ENCODE measurements around the gene MMP2.

Gene MMP2

GRCh38 chr16:55469821-55470532, 9.0 kb upstream of the MMP2 start:
- no peak for DNase-seq

- no peak for DNase-seq
Measured at GRCh38 chr16:55470533-55471371, 8.2 kb upstream of the MMP2 start.

- no peak for DNase-seq
Measured at GRCh38 chr16:55471448-55472097, 7.4 kb upstream of the MMP2 start.

DNA sequence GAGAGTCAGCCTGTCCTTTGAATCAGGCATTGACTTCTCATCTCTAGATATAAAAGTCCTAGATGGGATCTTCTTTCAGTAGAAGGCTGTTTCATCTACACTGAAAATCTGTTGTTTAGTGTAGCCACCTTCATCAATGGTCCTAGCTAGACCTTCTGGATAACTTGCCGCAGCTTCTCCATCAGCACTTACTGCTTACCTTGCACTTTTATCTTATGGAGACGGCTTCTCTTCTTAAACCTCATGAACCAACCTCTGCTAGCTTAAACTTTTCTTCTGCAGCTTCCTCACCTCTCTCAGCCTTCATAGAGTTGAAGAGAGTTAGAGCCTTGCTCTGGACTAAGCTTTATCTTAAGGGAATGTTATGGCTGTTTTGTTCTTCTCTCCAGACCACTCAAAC, 5.4 kb upstream of the MMP2 start:
- DNase-seq, result no peak

DNA sequence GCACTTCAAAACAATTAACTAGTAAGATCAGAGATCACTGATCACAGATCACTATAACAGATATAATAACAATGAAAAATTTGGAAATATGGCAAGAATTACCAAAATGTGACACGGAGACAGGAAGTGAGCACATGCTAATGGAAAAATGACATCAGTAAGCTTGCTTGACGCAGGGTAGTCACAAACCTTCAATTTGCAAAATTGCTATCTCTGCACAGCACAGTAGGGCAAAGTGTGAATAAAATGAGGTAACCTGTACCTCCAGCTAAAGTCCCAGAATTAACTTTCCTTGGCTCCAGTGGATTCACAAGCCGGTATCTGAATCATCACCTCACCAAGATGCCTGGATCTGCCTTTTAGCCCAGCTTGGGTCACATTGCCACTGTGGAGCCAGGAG, 4.2 kb upstream of the MMP2 start:
- DNase-seq, result no peak

DNA sequence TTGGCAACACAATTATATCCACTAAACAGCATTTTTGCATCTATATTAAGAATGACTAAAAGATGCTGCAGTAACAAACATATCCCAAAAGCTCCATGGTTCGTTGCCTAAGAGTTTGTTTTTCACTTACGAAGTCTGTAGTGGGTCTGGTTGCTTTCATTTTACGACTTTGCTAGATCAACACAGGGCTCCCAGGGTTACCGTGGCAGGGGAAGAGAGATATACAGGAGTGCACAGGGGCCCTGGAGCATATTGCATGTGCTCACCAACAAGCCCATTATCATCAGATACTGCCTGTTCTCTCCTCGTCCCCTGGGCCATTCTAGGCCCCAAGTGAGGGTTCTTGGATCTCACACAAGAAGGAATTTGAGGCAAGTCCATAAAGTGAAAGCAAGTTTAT, 3.1 kb upstream of the MMP2 start:
- no peak for DNase-seq

GRCh38 chr16:55476625-55477533, 2.1 kb upstream of the MMP2 start:
- DNase-seq, result no peak

DNA sequence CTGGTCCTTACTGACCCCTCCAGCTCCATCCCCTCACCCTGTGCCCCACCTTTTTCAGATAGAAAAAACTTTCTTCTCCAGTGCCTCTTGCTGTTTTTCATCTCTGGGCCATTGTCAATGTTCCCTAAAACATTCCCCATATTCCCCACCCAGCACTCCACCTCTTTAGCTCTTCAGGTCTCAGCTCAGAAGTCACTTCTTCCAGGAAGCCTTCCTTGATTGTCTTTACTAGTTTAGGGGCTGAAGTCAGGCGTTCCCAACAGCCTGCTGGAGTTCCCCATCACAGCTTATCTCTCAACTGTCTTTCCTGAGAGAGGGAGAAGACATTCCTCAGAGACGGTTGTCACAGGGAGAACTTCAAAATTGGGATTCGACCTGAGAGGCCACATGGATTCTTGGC, 1.3 kb upstream of the MMP2 start:
- no peak for DNase-seq

GRCh38 chr16:55479430-55480140, 587 bp downstream of the MMP2 start:
- no peak for DNase-seq

DNA sequence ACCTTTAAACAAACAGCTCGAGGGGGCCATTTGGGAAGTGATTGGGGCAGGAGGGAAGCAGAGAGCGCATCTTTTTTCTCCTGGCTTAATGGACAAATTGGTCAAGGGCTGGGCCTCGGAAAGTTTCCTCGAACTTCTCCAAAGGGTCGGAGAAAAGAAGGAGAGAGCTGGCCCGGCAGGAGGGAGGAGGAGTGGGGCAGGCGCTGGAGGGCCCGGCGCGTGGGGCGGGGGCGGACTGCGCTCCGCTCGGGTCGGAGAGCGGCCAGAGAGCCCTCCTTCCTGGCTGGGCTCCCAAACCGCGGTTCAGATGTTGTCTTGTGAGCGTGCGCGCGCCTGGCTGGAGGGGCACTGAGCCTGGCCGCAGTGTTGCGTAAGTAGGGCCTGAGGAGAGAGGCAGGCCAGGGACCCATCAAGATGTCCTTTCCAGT, 1.2 kb downstream of the MMP2 start:
- DNase-seq, result no peak

- DNase-seq, result no peak
Measured at GRCh38 chr16:55481023-55481422, 2.0 kb downstream of the MMP2 start.

DNA sequence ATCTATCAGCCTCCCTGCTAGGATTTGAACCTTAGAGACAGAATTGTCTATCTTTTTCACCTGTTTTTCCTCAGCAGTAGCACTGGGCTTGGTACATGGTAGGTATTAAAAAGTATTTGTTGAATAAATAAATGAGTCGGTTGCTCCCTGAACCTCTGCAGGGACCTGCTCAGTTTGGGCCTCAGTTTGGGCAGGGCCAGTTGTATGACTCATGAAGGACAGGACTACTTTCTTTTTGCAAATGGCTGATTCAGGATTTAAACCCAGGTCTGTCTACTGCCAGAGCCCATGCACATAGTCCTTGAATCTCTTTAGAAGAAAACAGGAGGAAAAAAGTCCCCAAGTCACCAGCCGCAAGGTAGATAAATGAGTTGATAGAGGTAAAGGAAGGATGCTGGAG, 3.1 kb downstream of the MMP2 start:
- DNase-seq, result no peak

GRCh38 chr16:55487048-55487803, 8.2 kb downstream of the MMP2 start:
- DNase-seq, result no peak

DNA sequence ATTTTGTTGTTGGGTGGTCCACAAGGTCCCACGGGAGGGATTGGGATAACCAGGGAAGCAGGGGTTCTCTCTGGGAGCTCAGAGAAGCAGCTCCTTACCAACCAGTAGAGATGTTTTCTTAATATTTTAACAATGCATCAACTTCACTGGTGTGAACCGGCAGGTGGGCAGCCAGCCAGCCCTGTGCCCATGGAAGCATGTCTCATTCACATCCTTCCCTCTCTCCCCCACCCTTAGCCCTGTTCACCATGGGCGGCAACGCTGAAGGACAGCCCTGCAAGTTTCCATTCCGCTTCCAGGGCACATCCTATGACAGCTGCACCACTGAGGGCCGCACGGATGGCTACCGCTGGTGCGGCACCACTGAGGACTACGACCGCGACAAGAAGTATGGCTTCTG, 9.3 kb downstream of the MMP2 start:
- DNase-seq, result no peak

GRCh38 chr16:55489119-55489955, 10.3 kb downstream of the MMP2 start:
- DNase-seq, result no peak

GRCh38 chr16:55489956-55490265, 10.9 kb downstream of the MMP2 start:
- no peak for DNase-seq

DNA sequence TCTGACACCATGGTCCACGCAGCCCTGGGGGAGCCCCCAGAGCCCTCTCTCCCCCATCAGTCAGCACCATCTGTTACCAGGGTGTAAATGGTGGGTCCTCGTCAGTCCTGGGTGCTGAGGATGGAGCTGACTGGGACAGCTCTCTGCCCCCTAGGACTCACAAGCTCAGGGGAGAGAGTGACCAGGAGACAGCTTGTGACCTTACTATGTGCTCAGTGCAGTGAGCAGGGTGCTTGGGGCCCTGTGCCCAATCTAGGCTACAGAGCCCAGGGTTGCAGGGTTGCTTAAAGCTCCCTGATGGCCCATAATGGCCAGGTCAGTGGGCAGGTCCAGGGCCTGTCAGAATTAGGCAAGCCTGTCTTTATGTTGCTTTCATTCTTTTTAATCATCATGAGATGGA, 11.3 kb downstream of the MMP2 start:
- DNase-seq, result no peak

DNA sequence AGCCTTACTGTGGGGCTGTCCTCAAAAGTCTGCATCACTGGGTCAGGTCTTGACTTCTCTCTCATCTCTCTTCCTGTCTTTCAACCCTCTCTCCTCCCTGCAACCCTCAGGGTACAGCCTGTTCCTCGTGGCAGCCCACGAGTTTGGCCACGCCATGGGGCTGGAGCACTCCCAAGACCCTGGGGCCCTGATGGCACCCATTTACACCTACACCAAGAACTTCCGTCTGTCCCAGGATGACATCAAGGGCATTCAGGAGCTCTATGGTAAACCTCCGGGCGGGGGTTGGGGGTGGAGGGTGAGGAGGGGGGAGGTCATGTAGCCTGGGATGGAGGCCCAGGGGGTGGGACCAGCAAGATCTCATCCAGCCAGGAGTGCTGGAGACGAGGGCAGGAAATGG, 12.7 kb downstream of the MMP2 start:
- no peak for DNase-seq

GRCh38 chr16:55492756-55493380, 13.9 kb downstream of the MMP2 start:
- DNase-seq, result no peak

DNA sequence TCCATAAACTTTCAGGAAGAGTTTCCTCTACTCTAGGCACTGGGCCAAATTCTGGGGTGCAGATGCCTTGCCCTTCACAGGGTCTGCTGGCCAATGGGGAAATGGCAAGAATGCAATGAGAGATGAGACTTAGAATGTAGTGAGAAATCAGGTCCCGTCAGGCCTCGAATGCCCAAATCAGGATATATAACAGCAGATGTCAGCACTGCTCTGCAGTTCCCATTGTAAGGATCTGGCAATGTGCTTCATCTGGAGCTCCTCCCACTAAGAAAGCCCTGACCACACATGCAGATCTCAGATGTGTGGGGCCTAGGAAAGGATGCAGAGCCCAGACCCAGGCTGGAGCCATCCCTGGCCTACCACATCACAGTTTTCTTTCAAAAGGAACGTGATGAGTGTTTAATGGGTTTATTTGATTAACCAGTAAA, 16.0 kb downstream of the MMP2 start:
- no peak for DNase-seq

All from NCI-H1092 (cell line).